H1 (cell line): ENCODE data around the gene STX8. TPM values are rescaled to one million over a fixed set of nuclear protein-coding genes. Genes with fewer than 3 reads are reported as not detected.

ENCODE experiments used
- CTCF ChIA-PET: fragments of 300-600 bp; sonication (Branson Sonifier 250); formaldehyde crosslinking; loops from one replicate; lab custom pipeline; 2021; ENCODE audit not compliant: partially characterized antibody; lab: Charles Lee
- POLR2A ChIA-PET: fragments of 300-600 bp; sonication (Branson Sonifier 250); formaldehyde crosslinking; loops from one replicate; lab custom pipeline; 2021; ENCODE audit warnings: inconsistent platforms; ENCODE audit not compliant: partially characterized antibody; lab: Charles Lee
- DNase-seq, 2 experiments: peaks; one replicate each; pipeline versions ENCODE4 v3.0.0 to v3.0.0-alpha.2; 2010 to 2022; ENCODE audit warnings: low spot score in 2 of 2, low read depth in 1 of 2, mixed read lengths in 1 of 2
- FAIRE-seq: peaks from 2 replicates; lab custom pipeline; 2011; peaks lifted over from hg19 to GRCh38; lab: Jason Lieb, UNC
- H2AFZ ChIP-seq: 2 replicates; pipeline ENCODE4 v1.8.1; 2012; ENCODE audit warnings: low read length, inconsistent platforms
- H2AK5ac ChIP-seq: 2 replicates; pipeline ENCODE4 v1.6.1; 2013; ENCODE audit warnings: low read depth, low read length
- H2BK120ac ChIP-seq: replicated peaks from 2 replicates; pipeline ENCODE3; 2013; ENCODE audit warnings: low read depth, low read length, inconsistent platforms
- H2BK12ac ChIP-seq: 2 replicates; pipeline ENCODE4 v1.6.1; 2013; ENCODE audit warnings: low read depth, low read length
- H2BK15ac ChIP-seq: 2 replicates; pipeline ENCODE4 v1.6.1; 2013; ENCODE audit warnings: low read length
- H2BK20ac ChIP-seq: 2 replicates; pipeline ENCODE4 v1.6.1; 2013; ENCODE audit warnings: low read length
- H2BK5ac ChIP-seq: 2 replicates; pipeline ENCODE4 v1.6.1; 2013; ENCODE audit warnings: low read depth, low read length
- H3K14ac ChIP-seq: 2 replicates; pipeline ENCODE4 v1.6.1; 2013; ENCODE audit warnings: inconsistent platforms; ENCODE audit not compliant: insufficient read length
- H3K18ac ChIP-seq: 2 replicates; pipeline ENCODE4 v1.6.1; 2013; ENCODE audit warnings: low read length; ENCODE audit errors: extremely low read depth
- H3K23ac ChIP-seq: 2 replicates; pipeline ENCODE4 v1.6.1; 2013; ENCODE audit warnings: inconsistent platforms; ENCODE audit not compliant: insufficient read length
- H3K23me2 ChIP-seq: 2 replicates; pipeline ENCODE4 v1.6.1; 2013; ENCODE audit warnings: low read depth, low read length
- H3K27ac ChIP-seq: 2 replicates; pipeline ENCODE4 v1.6.1; 2011; ENCODE audit warnings: low read depth, low read length, inconsistent platforms
- H3K27me3 ChIP-seq, 4 experiments: replicated peaks in 1 of 4; 1 replicate in 1 of 4; 2 replicates in 3 of 4; pipeline versions ENCODE4 v1.6.1 to v1.8.1; 2011 to 2013; ENCODE audit warnings: low read length in 3 of 4, mild to moderate bottlenecking in 3 of 4, inconsistent platforms in 2 of 4, mixed read lengths in 2 of 4, moderate library complexity in 1 of 4; ENCODE audit not compliant: control insufficient read depth in 3 of 4, insufficient read depth in 3 of 4; ENCODE audit errors: extremely low read depth in 1 of 4
- H3K36me3 ChIP-seq, 4 experiments: 2 replicates each; pipeline versions ENCODE4 v1.6.1 to v1.8.1; 2011 to 2013; ENCODE audit warnings: mild to moderate bottlenecking in 4 of 4, low read length in 3 of 4, moderate library complexity in 2 of 4, control low read depth in 1 of 4, inconsistent platforms in 1 of 4; ENCODE audit not compliant: insufficient read depth in 4 of 4, control insufficient read depth in 2 of 4
- H3K4ac ChIP-seq: replicated peaks from 2 replicates; pipeline ENCODE3; 2013; ENCODE audit warnings: low read length, low read depth, mixed read lengths, inconsistent platforms; ENCODE audit not compliant: insufficient read length
- H3K4me1 ChIP-seq, 4 experiments: replicated peaks in 1 of 4; 1 replicate in 1 of 4; 2 replicates in 3 of 4; pipeline versions ENCODE4 v1.6.1 to v1.8.1; 2011 to 2013; ENCODE audit warnings: low read length in 3 of 4, inconsistent platforms in 2 of 4, mixed read lengths in 1 of 4; ENCODE audit not compliant: insufficient read depth in 4 of 4, control insufficient read depth in 3 of 4
- H3K4me2 ChIP-seq, 2 experiments: 2 replicates each; pipeline versions ENCODE4 v1.6.1 to v1.8.1; 2011 to 2013; ENCODE audit warnings: low read depth in 2 of 2, low read length in 2 of 2, control low read depth in 1 of 2, inconsistent platforms in 1 of 2, mild to moderate bottlenecking in 1 of 2; ENCODE audit not compliant: insufficient read depth in 1 of 2
- H3K4me3 ChIP-seq, 4 experiments: fragments of 200-600, 300-600 bp in 1 of 4; sonication (generic), shearing (Covaris generic), sonication (Bioruptor Twin) in 1 of 4; 2 replicates each; pipeline versions ENCODE4 v1.5.1 to v1.8.1; 2011 to 2016; ENCODE audit warnings: low read length in 4 of 4, low read depth in 3 of 4, control low read depth in 2 of 4, inconsistent platforms in 2 of 4, mild to moderate bottlenecking in 2 of 4, mixed read lengths in 1 of 4, moderate library complexity in 1 of 4; ENCODE audit not compliant: insufficient read depth in 2 of 4; ENCODE audit errors: extremely low read depth in 1 of 4
- H3K56ac ChIP-seq: replicated peaks from 2 replicates; pipeline ENCODE3; 2013; ENCODE audit warnings: low read depth, mild to moderate bottlenecking, mixed read lengths, low read length, inconsistent platforms; ENCODE audit not compliant: insufficient read length
- H3K79me1 ChIP-seq: 2 replicates; pipeline ENCODE4 v1.6.1; 2013; ENCODE audit warnings: low read depth, low read length, control low read depth
- H3K79me2 ChIP-seq, 2 experiments: 2 replicates each; pipeline versions ENCODE4 v1.6.1 to v1.8.1; 2012 to 2013; ENCODE audit warnings: low read length in 2 of 2, mild to moderate bottlenecking in 2 of 2, inconsistent platforms in 1 of 2; ENCODE audit not compliant: insufficient read depth in 2 of 2, control insufficient read depth in 1 of 2
- H3K9ac ChIP-seq, 4 experiments: replicated peaks in 1 of 4; 1 replicate in 1 of 4; 2 replicates in 3 of 4; pipeline versions ENCODE4 v1.6.1 to v1.8.1; 2011 to 2013; ENCODE audit warnings: low read depth in 3 of 4, low read length in 3 of 4, control low read depth in 2 of 4, mild to moderate bottlenecking in 2 of 4, moderate library complexity in 2 of 4, inconsistent platforms in 1 of 4; ENCODE audit errors: extremely low read depth in 1 of 4
- H3K9me3 ChIP-seq, 2 experiments: 2 replicates each; pipeline versions ENCODE4 v1.6.1 to v1.8.1; 2012 to 2013; ENCODE audit warnings: mild to moderate bottlenecking in 2 of 2, moderate library complexity in 2 of 2, control low read depth in 1 of 2, inconsistent platforms in 1 of 2, low read depth in 1 of 2, low read length in 1 of 2, mixed read lengths in 1 of 2; ENCODE audit not compliant: insufficient read depth in 2 of 2
- H4K20me1 ChIP-seq, 2 experiments: replicated peaks in 1 of 2; 2 replicates each; pipeline versions ENCODE3 to v1.8.1; 2011 to 2013; ENCODE audit warnings: inconsistent platforms in 2 of 2, low read length in 2 of 2, mild to moderate bottlenecking in 1 of 2; ENCODE audit not compliant: insufficient read depth in 2 of 2, control insufficient read depth in 1 of 2
- H4K5ac ChIP-seq: 2 replicates; pipeline ENCODE4 v1.6.1; 2013; ENCODE audit warnings: low read length, low read depth, mixed read lengths, inconsistent platforms; ENCODE audit not compliant: insufficient read length
- H4K8ac ChIP-seq: 2 replicates; pipeline ENCODE4 v1.8.0; 2013; ENCODE audit warnings: mild to moderate bottlenecking, moderate library complexity, low read length, inconsistent platforms; ENCODE audit not compliant: insufficient read depth; ENCODE audit errors: extremely low read depth
- H4K91ac ChIP-seq: replicated peaks from 2 replicates; pipeline ENCODE3; 2013; ENCODE audit warnings: low read length, mixed read lengths, inconsistent platforms; ENCODE audit not compliant: insufficient read length
- ATF3 ChIP-seq: IDR thresholded peaks from 2 replicates; pipeline ENCODE4 v1.6.1; 2011; ENCODE audit warnings: low read depth, mild to moderate bottlenecking, low read length; ENCODE audit not compliant: insufficient read depth
- CBX5 ChIP-seq: fragments of 300-800, 300-1000 bp; sonication (generic); IDR thresholded peaks from 2 replicates; pipeline ENCODE4 v1.7.1; 2016; ENCODE audit warnings: antibody characterized with exemption, low read length, low read depth
- CBX8 ChIP-seq: fragments of 300-800, 300-1000 bp; sonication (generic); IDR thresholded peaks from 2 replicates; pipeline ENCODE4 v1.7.1; 2016; ENCODE audit warnings: low read depth, low read length, borderline replicate concordance
- CHD1 ChIP-seq: IDR thresholded peaks from 2 replicates; pipeline ENCODE4 v1.6.1; 2012; ENCODE audit warnings: low read depth, low read length, improper control_type of control experiment
- RFX5 ChIP-seq: IDR thresholded peaks from 2 replicates; pipeline ENCODE4 v1.6.1; 2011; ENCODE audit warnings: low read depth, low read length, improper control_type of control experiment, borderline replicate concordance
- RXRA ChIP-seq: IDR thresholded peaks from 2 replicates; pipeline ENCODE4 v1.6.1; 2011; ENCODE audit warnings: low read depth, mild to moderate bottlenecking, low read length, moderate library complexity; ENCODE audit not compliant: insufficient read depth
- WGBS, 2 experiments: shearing (Covaris generic) in 1 of 2; methylation state at CpG; one replicate each; pipeline versions ENCODE4 v1.1.6 to v1.1.7; 2013 to 2015; ENCODE audit warnings: low lambda C conversion rate in 2 of 2, mixed read lengths in 2 of 2, inconsistent platforms in 1 of 2, low coverage in 1 of 2, missing lambda C conversion rate in 1 of 2; ENCODE audit not compliant: insufficient replicate concordance in 2 of 2, insufficient coverage in 1 of 2, insufficient read length in 1 of 2; ENCODE audit errors: extremely low coverage in 1 of 2, missing lambda C conversion rate in 1 of 2; 5-methylcytosine and 5-hydroxymethylcytosine counted together
- polyA plus RNA-seq, 7 experiments: library from polyadenylated mRNA; depleted of rRNA in 3 of 7; stranded (reverse) in 5 of 7; unstranded in 2 of 7; fragments of >200 nt in 5 of 7; fragments of 200-250 nt in 2 of 7; gene quantifications; 1 replicate in 5 of 7; 2 replicates in 1 of 7; 4 replicates in 1 of 7; pipeline versions ENCODE4 v1.2.1 to v1.2.3, GENCODE V29; 2011 to 2013; ENCODE audit warnings: missing spikeins in 2 of 7, mixed read lengths in 2 of 7
- total RNA-seq: library from RNA; stranded (reverse); fragmentation: NEBNext Ultra II Directional; extraction: Animal tissue kit (Norgen Biotek cat#: 25700); gene quantifications from 2 replicates; pipeline ENCODE4 v1.2.1, GENCODE V29; 2021

The STX8 gene
- total and polyA plus RNA-seq, 2 of the 8 experiments (the other 6 are each of a cell fraction or from before 2014, with no cell fraction given): 22.8 to 42.5 TPM

- Histone ChIP-seq H2BK15ac (0 out of 2 replicates have a peak overlapping the region, but pooled peaks have one; percentile 81), H3K79me2 (no peaks in the 10 kb centered on the region), H3K23me2 (no peaks in the 10 kb centered on the region), H3K23ac (no peak overlapping the region), H3K9ac (no peak overlapping the region), H4K5ac (no peak overlapping the region), H3K18ac (no peak overlapping the region; the same call in 1 of the 2 replicates), H3K36me3 (no peaks in the 10 kb centered on the region), H2AFZ (no peak overlapping the region), H4K8ac (peak overlapping the region; percentile 58; the same call in 1 of the 2 replicates), H3K4ac (no peak overlapping the region), H2BK20ac (no peak overlapping the region), H3K4me2 (no peak overlapping the region), H4K20me1 (no peaks in the 10 kb centered on the region), H2BK5ac (no peak overlapping the region), H3K27ac (no peak overlapping the region), H3K4me3 (no peak overlapping the region), H3K56ac (no peak overlapping the region), H4K91ac (no peak overlapping the region), H2BK120ac (no peak overlapping the region), H3K79me1 (no peaks in the 10 kb centered on the region), H3K14ac (no peak overlapping the region), H3K27me3 (peaks cover 0 to 1% (median 0%) of the 10 kb centered on the region in 4 experiments; a peak in 2 of 7 replicates), H2BK12ac (0 out of 2 replicates have a peak overlapping the region, but pooled peaks have one; percentile 50), H3K9me3 (no peaks in the 10 kb centered on the region), H2AK5ac (no peak overlapping the region), H3K4me1 (peaks cover 0 to 8% (median 2%) of the 10 kb centered on the region in 4 experiments; a peak in 4 of 7 replicates)
- DNase-seq: no peak
- ChIA-PET CTCF (interaction anchor here (2.9 kb wide), 1 partner anchor 11 kb away, joined by 11 read pairs; no protein-coding TSS in a partner anchor), POLR2A (interaction anchor here (1.0 kb wide), 1 partner anchor 13 kb away, joined by 3 read pairs; no protein-coding TSS in a partner anchor)
- 90% methylated on average over 24 of the region's 24 CpGs; no CpG with 5 or more reads in 1 of the 2 experiments for WGBS, 2 experiments
- TF ChIP-seq CBX8 (no peak), CBX5 (no peak), ATF3 (no peak), RFX5 (no peak), RXRA (no peak), CHD1 (no peak)
- FAIRE-seq: no peak
These were observed 314.3 kb downstream of the STX8 start for GRCh38 chr17:9261081-9262012.
